ENCODE data around the gene TEX264. TPM values are rescaled to one million over a fixed set of nuclear protein-coding genes. Genes with fewer than 3 reads are reported as not detected.
"Not testable (repeated sequence)": the region's sequence is repeated elsewhere in the genome, so short reads cannot be mapped to it uniquely, and the experiment has no call there.

The TEX264 gene
- polyA plus RNA-seq, 1 donor from 2014 or later, result 35.4 TPM

DNA sequence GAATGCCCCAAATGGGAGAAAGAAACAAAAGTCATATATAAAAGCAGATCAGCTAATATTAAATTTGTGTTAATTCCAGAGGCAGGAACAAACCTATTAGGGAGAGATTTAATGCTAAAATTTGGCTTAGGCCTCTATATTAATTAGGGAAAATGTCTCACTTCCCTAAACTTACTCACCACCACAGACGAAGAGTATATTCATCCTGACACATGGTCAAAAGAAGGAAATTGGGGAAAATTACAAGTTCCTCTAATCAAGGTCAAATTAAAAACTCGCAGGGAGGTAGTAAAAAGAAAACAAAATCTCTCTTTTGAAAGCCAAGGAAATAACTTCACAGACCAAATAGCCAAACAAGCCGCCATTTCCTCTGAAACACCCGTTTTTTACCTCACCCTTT is 68.1 kb downstream of the TEX264 start:
- H3K27ac ChIP-seq (ENCODE audit: low read length), result no peak overlapping the region
- no peak overlapping the region for H2AFZ ChIP-seq (ENCODE audit: low read depth, low read length)
- no peaks in the 10 kb centered on the region for H3K9me2 ChIP-seq (ENCODE audit: insufficient read depth, low read length)
- H4K20me1 ChIP-seq (ENCODE audit: insufficient read depth), result no peaks in the 10 kb centered on the region
- H3K27me3 ChIP-seq (ENCODE audit: insufficient read depth, low read depth, low read length), result no peaks in the 10 kb centered on the region
- no peaks in the 10 kb centered on the region for H3K9me3 ChIP-seq (ENCODE audit: low read length)
- H3F3A ChIP-seq (ENCODE audit: insufficient read depth, low read length, poor library complexity, severe bottlenecking), result no peaks in the 10 kb centered on the region
- H3K4me3 ChIP-seq (ENCODE audit: low read length), result no peak overlapping the region
- TF ChIP-seq RAD21 (conservative IDR thresholded peaks at IDR 0.05), result no peak
- TF ChIP-seq, protein P1, sequence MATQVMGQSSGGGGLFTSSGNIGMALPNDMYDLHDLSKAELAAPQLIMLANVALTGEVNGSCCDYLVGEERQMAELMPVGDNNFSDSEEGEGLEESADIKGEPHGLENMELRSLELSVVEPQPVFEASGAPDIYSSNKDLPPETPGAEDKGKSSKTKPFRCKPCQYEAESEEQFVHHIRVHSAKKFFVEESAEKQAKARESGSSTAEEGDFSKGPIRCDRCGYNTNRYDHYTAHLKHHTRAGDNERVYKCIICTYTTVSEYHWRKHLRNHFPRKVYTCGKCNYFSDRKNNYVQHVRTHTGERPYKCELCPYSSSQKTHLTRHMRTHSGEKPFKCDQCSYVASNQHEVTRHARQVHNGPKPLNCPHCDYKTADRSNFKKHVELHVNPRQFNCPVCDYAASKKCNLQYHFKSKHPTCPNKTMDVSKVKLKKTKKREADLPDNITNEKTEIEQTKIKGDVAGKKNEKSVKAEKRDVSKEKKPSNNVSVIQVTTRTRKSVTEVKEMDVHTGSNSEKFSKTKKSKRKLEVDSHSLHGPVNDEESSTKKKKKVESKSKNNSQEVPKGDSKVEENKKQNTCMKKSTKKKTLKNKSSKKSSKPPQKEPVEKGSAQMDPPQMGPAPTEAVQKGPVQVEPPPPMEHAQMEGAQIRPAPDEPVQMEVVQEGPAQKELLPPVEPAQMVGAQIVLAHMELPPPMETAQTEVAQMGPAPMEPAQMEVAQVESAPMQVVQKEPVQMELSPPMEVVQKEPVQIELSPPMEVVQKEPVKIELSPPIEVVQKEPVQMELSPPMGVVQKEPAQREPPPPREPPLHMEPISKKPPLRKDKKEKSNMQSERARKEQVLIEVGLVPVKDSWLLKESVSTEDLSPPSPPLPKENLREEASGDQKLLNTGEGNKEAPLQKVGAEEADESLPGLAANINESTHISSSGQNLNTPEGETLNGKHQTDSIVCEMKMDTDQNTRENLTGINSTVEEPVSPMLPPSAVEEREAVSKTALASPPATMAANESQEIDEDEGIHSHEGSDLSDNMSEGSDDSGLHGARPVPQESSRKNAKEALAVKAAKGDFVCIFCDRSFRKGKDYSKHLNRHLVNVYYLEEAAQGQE (IDR thresholded peaks at IDR 0.05; ENCODE audit: borderline replicate concordance), result no peak
- no peak for TF ChIP-seq SMC3 (conservative IDR thresholded peaks at IDR 0.05; ENCODE audit: poor library complexity)
- no peak for TF ChIP-seq EZH2 (IDR thresholded peaks at IDR 0.05; ENCODE audit: borderline replicate concordance, insufficient read depth, low read length, poor library complexity, severe bottlenecking)
- no peak for TF ChIP-seq POLR2AphosphoS5 (IDR thresholded peaks at IDR 0.05)
- no peak for TF ChIP-seq CTCF (IDR thresholded peaks at IDR 0.05; ENCODE audit: poor library complexity, severe bottlenecking)
- no peak for TF ChIP-seq MXI1 (conservative IDR thresholded peaks at IDR 0.05; ENCODE audit: poor library complexity, severe bottlenecking)
- TF ChIP-seq EP300 (conservative IDR thresholded peaks at IDR 0.05; ENCODE audit: poor library complexity, severe bottlenecking), result no peak
- no peak for TF ChIP-seq TAF1 (IDR thresholded peaks at IDR 0.05; ENCODE audit: low read depth)
- H3K4me2 ChIP-seq (ENCODE audit: low read length), result no peak overlapping the region
- H3K79me2 ChIP-seq (replicated peaks; ENCODE audit: insufficient read depth, low read length), result no peaks in the 10 kb centered on the region
- no peaks in the 10 kb centered on the region for H3K36me3 ChIP-seq (ENCODE audit: insufficient read depth, low read length)
- no peak overlapping the region for H3K9ac ChIP-seq (ENCODE audit: low read length)

DNA sequence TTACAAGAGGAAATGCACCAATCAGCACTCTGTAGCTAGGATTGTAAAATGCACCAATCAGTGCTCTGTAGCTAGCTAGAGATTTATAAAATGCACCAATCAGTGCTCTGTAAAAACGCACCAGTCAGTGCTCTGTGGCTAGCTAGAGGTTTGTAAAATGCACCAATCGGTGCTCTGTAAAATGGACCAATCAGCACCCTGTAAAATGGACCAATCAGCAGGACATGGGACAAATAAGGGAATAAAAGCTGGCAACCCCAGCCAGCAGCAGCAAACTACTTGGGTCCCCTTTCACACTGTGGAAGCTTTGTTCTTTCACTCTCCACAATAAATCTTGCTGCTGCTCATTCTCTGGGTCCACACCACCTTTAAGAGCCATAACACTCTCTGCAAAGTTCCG is 71.3 kb downstream of the TEX264 start:
- not testable (repeated sequence) for H3K4me2 ChIP-seq (ENCODE audit: low read length); H3F3A ChIP-seq (ENCODE audit: insufficient read depth, low read length, poor library complexity, severe bottlenecking); H3K9me2 ChIP-seq (ENCODE audit: insufficient read depth, low read length); H3K9me3 ChIP-seq (ENCODE audit: low read length); H3K27ac ChIP-seq (ENCODE audit: low read length); H4K20me1 ChIP-seq (ENCODE audit: insufficient read depth); H3K36me3 ChIP-seq (ENCODE audit: insufficient read depth, low read length); H2AFZ ChIP-seq (ENCODE audit: low read depth, low read length); H3K9ac ChIP-seq (ENCODE audit: low read length); H3K4me3 ChIP-seq (ENCODE audit: low read length); H3K27me3 ChIP-seq (ENCODE audit: insufficient read depth, low read depth, low read length); H3K79me2 ChIP-seq (replicated peaks; ENCODE audit: insufficient read depth, low read length)

DNA sequence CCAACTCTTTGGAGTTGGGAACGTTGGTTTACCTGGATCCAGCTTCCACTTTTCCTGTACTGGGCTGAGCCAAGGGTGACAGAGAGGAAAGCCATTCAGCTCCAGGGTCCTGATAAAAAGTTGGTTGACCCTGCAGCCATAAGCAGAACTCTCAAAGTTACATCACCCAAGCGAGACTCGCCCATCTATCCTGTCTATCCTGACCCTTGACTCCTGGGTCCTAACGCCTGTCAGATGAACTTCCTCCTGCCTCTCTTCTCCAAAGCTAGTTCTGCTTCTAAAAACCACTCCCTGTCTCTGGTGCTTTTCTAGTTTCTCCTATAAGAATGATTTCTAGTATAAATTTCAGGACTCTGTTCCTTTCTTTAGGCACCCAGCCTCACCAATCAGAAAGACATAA is 71.9 kb downstream of the TEX264 start:
- H3F3A ChIP-seq (ENCODE audit: insufficient read depth, low read length, poor library complexity, severe bottlenecking); H3K9me2 ChIP-seq (ENCODE audit: insufficient read depth, low read length); H3K4me3 ChIP-seq (ENCODE audit: low read length); H4K20me1 ChIP-seq (ENCODE audit: insufficient read depth); H3K9ac ChIP-seq (ENCODE audit: low read length); H3K9me3 ChIP-seq (ENCODE audit: low read length); H3K36me3 ChIP-seq (ENCODE audit: insufficient read depth, low read length); H3K4me2 ChIP-seq (ENCODE audit: low read length); H3K27me3 ChIP-seq (ENCODE audit: insufficient read depth, low read depth, low read length); H2AFZ ChIP-seq (ENCODE audit: low read depth, low read length); H3K27ac ChIP-seq (ENCODE audit: low read length); H3K79me2 ChIP-seq (replicated peaks; ENCODE audit: insufficient read depth, low read length): not testable (repeated sequence)
